HL-60 (cell line): Measurements from ENCODE around the gene KRT36.

ENCODE experiments used
- CTCF ChIP-seq: IDR thresholded peaks from one replicate; pipeline ENCODE4 v1.5.1; 2011; ENCODE audit warnings: low read length, control low read depth, inconsistent platforms; ENCODE audit not compliant: insufficient read depth
- REST ChIP-seq: IDR thresholded peaks from 2 replicates; pipeline ENCODE4 v1.6.1; 2012; ENCODE audit warnings: low read depth; ENCODE audit not compliant: insufficient replicate concordance

GRCh38 chr17:41513168-41513547 is 23.4 kb upstream of the KRT36 start:
- no peak for TF ChIP-seq CTCF
- TF ChIP-seq REST = no peak
